PC-3 (cell line): ENCODE results near the gene KLK15. TPM values are rescaled to one million over a fixed set of nuclear protein-coding genes. Genes with fewer than 3 reads are reported as not detected.

ENCODE experiments used
- ATAC-seq: fragments of 200-7000 bp; cut with Tn5 transposase; 2 replicates; pipeline ENCODE4 v1.9.1; 2020; ENCODE audit warnings: mild to moderate bottlenecking, moderate library complexity
- BruUV-seq: library from RNA; stranded (reverse); fragments of 400-500 nt; replicated peaks from 2 replicates; lab custom pipeline; 2021; lab: Mats Ljungman, UMichigan
- CTCF ChIA-PET: fragments of 300-600 bp; sonication (Branson Sonifier 250); formaldehyde crosslinking; loops from one replicate; lab custom pipeline; 2022; ENCODE audit warnings: antibody characterized with exemption; lab: Charles Lee
- POLR2A ChIA-PET: fragments of 300-600 bp; sonication (Branson Sonifier 250); formaldehyde crosslinking; loops from one replicate; lab custom pipeline; 2022; ENCODE audit warnings: antibody characterized with exemption; ENCODE audit not compliant: unreplicated experiment; lab: Charles Lee
- DNase-seq: peaks from one replicate; pipeline ENCODE4 v3.0.0-alpha.2; 2015
- H2AFZ ChIP-seq: fragments of 300-600 bp; sonication (generic); 2 replicates; pipeline ENCODE4 v1.6.0; 2016; ENCODE audit warnings: antibody characterized with exemption, low read length
- H3F3A ChIP-seq: fragments of 300-600 bp; sonication (generic); one replicate; pipeline ENCODE4 v1.6.0; 2017; ENCODE audit warnings: antibody characterized with exemption, low read length, control low read depth, mild to moderate bottlenecking; ENCODE audit not compliant: unreplicated experiment
- H3K27ac ChIP-seq: fragments of 300-600 bp; sonication (generic); 2 replicates; pipeline ENCODE4 v1.5.1; 2016; ENCODE audit warnings: mild to moderate bottlenecking, low read length
- H3K27me3 ChIP-seq: fragments of 300-600 bp; sonication (generic); 2 replicates; pipeline ENCODE4 v1.6.1; 2016; ENCODE audit warnings: low read length, mixed read lengths
- H3K36me3 ChIP-seq: fragments of 300-600 bp; sonication (generic); 2 replicates; pipeline ENCODE4 v1.6.1; 2016; ENCODE audit warnings: low read depth, mixed run types, low read length, mixed read lengths
- H3K4me1 ChIP-seq: fragments of 300-600 bp; sonication (generic); 2 replicates; pipeline ENCODE4 v1.5.1; 2016; ENCODE audit warnings: low read length; ENCODE audit not compliant: insufficient read depth
- H3K4me2 ChIP-seq: fragments of 300-600 bp; sonication (generic); 2 replicates; pipeline ENCODE4 v1.6.0; 2016; ENCODE audit warnings: low read length
- H3K4me3 ChIP-seq: fragments of 300-600 bp; sonication (generic); 2 replicates; pipeline ENCODE4 v1.5.1; 2016; ENCODE audit warnings: mild to moderate bottlenecking, low read length, mixed read lengths
- H3K79me2 ChIP-seq: fragments of 300-600 bp; sonication (generic); 2 replicates; pipeline ENCODE4 v1.6.1; 2017; ENCODE audit warnings: low read length, mixed read lengths
- H3K9ac ChIP-seq: fragments of 300-600 bp; sonication (generic); 2 replicates; pipeline ENCODE4 v1.6.0; 2016; ENCODE audit warnings: mild to moderate bottlenecking, low read length
- H3K9me2 ChIP-seq: fragments of 300-600 bp; sonication (generic); replicated peaks from 2 replicates; pipeline ENCODE4 v1.6.1; 2016; ENCODE audit warnings: mixed run types, low read length, mixed read lengths
- H3K9me3 ChIP-seq: fragments of 300-600 bp; sonication (generic); 2 replicates; pipeline ENCODE4 v1.6.1; 2016; ENCODE audit warnings: low read length, mixed read lengths
- H4K20me1 ChIP-seq: fragments of 300-600 bp; sonication (generic); 2 replicates; pipeline ENCODE4 v1.6.1; 2016; ENCODE audit warnings: low read length, mixed read lengths
- CTCF ChIP-seq: fragments of 300-600 bp; sonication (generic); conservative IDR thresholded peaks from 2 replicates; pipeline ENCODE4 v1.5.1; 2017; ENCODE audit warnings: antibody characterized with exemption, low read depth, mild to moderate bottlenecking, low read length
- EZH2 ChIP-seq: fragments of 300-600 bp; sonication (generic); IDR thresholded peaks from one replicate; pipeline ENCODE4 v1.6.1; 2017; ENCODE audit warnings: antibody characterized with exemption, mild to moderate bottlenecking, low read length; ENCODE audit not compliant: unreplicated experiment
- EZH2phosphoT487 ChIP-seq: fragments of 300-600 bp; sonication (generic); IDR thresholded peaks from 2 replicates; pipeline ENCODE4 v1.6.1; 2018; ENCODE audit warnings: mild to moderate bottlenecking, antibody characterized with exemption, low read length, borderline replicate concordance
- intact Hi-C: fragments of 100-400 bp; cut with micrococcal nuclease; formaldehyde crosslinking; loops from 2 replicates; pipeline ENCODE4 v1.9.0; 2023
- total RNA-seq: library from RNA; depleted of rRNA; stranded (reverse); fragments of >200 nt; gene quantifications from 2 replicates; pipeline ENCODE4 v1.2.3, GENCODE V29; 2014

KLK15 gene
- total RNA-seq, 1 experiment from 2014 or later, result 1.3 TPM

- no peak overlapping the region for H3K27ac ChIP-seq
- H3K4me2 ChIP-seq, result no peak overlapping the region
- no peak overlapping the region for H3K9ac ChIP-seq
- TF ChIP-seq EZH2phosphoT487, result no peak
- CTCF ChIA-PET, result interaction anchor here (0.7 kb wide), 1 partner anchor 10 kb away, joined by 3 read pairs; no protein-coding TSS in a partner anchor
- H3K36me3 ChIP-seq, result peaks cover 10% of the 10 kb centered on the region
- ATAC-seq (no peak), DNase-seq (peak; percentile 32)
- no peaks in the 10 kb centered on the region for H3K4me1 ChIP-seq
- intact Hi-C loops, result no loop called here
- H3F3A ChIP-seq, result peaks cover under 1% of the 10 kb centered on the region
- no peaks in the 10 kb centered on the region for H3K79me2 ChIP-seq
- H4K20me1 ChIP-seq, result peaks cover 22% of the 10 kb centered on the region
- no peak overlapping the region for H3K4me3 ChIP-seq
- H3K27me3 ChIP-seq, result no peaks in the 10 kb centered on the region
- no peaks in the 10 kb centered on the region for H3K9me2 ChIP-seq
- BruUV-seq, result no TSS peak
- H3K9me3 ChIP-seq, result no peaks in the 10 kb centered on the region
- POLR2A ChIA-PET, result interaction anchor here (0.7 kb wide), 2 partner anchors 71 to 339 kb away, joined by 4 to 6 read pairs; no protein-coding TSS in a partner anchor
- H2AFZ ChIP-seq, result no peak overlapping the region
Observed at GRCh38 chr19:50792272-50793250, 40.8 kb downstream of the KLK15 start.

- POLR2A ChIA-PET, result no interaction called here
- no peak overlapping the region for H3K4me3 ChIP-seq
- H3K9ac ChIP-seq, result no peak overlapping the region
- no peak overlapping the region for H2AFZ ChIP-seq
- ATAC-seq, result 0 out of 2 replicates have a peak, but pooled peaks have one; percentile 2
- intact Hi-C loops, result no loop called here
- no TSS peak for BruUV-seq
- H3K4me1 ChIP-seq, result no peaks in the 10 kb centered on the region
- CTCF ChIA-PET, result no interaction called here
- H3K9me3 ChIP-seq, result no peaks in the 10 kb centered on the region
- no peak overlapping the region for H3K27ac ChIP-seq
- peaks cover 13% of the 10 kb centered on the region for H4K20me1 ChIP-seq
- no peaks in the 10 kb centered on the region for H3F3A ChIP-seq
- no peaks in the 10 kb centered on the region for H3K79me2 ChIP-seq
- no peaks in the 10 kb centered on the region for H3K27me3 ChIP-seq
- peaks cover 1% of the 10 kb centered on the region; the same call in 1 of the 2 replicates for H3K36me3 ChIP-seq
- no peak overlapping the region for H3K4me2 ChIP-seq
- H3K9me2 ChIP-seq, result no peaks in the 10 kb centered on the region
- DNase-seq, result peak; percentile 23
- TF ChIP-seq EZH2phosphoT487 (no peak), EZH2 (no peak), CTCF (no peak)
Observed at GRCh38 chr19:50791594-50792271, 41.6 kb downstream of the KLK15 start.

- H3K4me3 ChIP-seq, result no peak overlapping the region
- BruUV-seq, result no TSS peak
- CTCF ChIA-PET, result no interaction called here
- 0 out of 2 replicates have a peak, but pooled peaks cover 6% of the 10 kb centered on the region for H4K20me1 ChIP-seq
- H3K79me2 ChIP-seq, result no peaks in the 10 kb centered on the region
- H3K36me3 ChIP-seq, result no peaks in the 10 kb centered on the region
- no peak overlapping the region for H3K9ac ChIP-seq
- H3K27me3 ChIP-seq, result no peaks in the 10 kb centered on the region
- H2AFZ ChIP-seq, result no peak overlapping the region
- no peaks in the 10 kb centered on the region for H3K9me2 ChIP-seq
- H3K27ac ChIP-seq, result no peak overlapping the region
- intact Hi-C loops, result no loop called here
- TF ChIP-seq CTCF (no peak), EZH2phosphoT487 (no peak), EZH2 (no peak)
- H3K9me3 ChIP-seq, result no peaks in the 10 kb centered on the region
- peak; percentile 30 for DNase-seq
- no peaks in the 10 kb centered on the region for H3F3A ChIP-seq
- ATAC-seq, result no peak
- no peaks in the 10 kb centered on the region for H3K4me1 ChIP-seq
- no peak overlapping the region for H3K4me2 ChIP-seq
- POLR2A ChIA-PET, result no interaction called here
Observed at GRCh38 chr19:50790922-50791467, 42.4 kb downstream of the KLK15 start.
